GM12873 (cell line): ENCODE data around the gene HSPBAP1.

ENCODE experiments used
- TF ChIP-seq, protein P1 (sequence below): IDR thresholded peaks from 2 replicates; pipeline ENCODE4 v1.5.1; 2012; ENCODE audit warnings: low read depth, mild to moderate bottlenecking, moderate library complexity, low read length, control low read depth; ENCODE audit not compliant: insufficient read depth; ENCODE audit errors: missing control alignments

The HSPBAP1 gene

GRCh38 chr3:122782804-122783203 lies 10.8 kb downstream of the HSPBAP1 start:
- TF ChIP-seq, protein P1, sequence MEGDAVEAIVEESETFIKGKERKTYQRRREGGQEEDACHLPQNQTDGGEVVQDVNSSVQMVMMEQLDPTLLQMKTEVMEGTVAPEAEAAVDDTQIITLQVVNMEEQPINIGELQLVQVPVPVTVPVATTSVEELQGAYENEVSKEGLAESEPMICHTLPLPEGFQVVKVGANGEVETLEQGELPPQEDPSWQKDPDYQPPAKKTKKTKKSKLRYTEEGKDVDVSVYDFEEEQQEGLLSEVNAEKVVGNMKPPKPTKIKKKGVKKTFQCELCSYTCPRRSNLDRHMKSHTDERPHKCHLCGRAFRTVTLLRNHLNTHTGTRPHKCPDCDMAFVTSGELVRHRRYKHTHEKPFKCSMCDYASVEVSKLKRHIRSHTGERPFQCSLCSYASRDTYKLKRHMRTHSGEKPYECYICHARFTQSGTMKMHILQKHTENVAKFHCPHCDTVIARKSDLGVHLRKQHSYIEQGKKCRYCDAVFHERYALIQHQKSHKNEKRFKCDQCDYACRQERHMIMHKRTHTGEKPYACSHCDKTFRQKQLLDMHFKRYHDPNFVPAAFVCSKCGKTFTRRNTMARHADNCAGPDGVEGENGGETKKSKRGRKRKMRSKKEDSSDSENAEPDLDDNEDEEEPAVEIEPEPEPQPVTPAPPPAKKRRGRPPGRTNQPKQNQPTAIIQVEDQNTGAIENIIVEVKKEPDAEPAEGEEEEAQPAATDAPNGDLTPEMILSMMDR: no peak

DNA sequence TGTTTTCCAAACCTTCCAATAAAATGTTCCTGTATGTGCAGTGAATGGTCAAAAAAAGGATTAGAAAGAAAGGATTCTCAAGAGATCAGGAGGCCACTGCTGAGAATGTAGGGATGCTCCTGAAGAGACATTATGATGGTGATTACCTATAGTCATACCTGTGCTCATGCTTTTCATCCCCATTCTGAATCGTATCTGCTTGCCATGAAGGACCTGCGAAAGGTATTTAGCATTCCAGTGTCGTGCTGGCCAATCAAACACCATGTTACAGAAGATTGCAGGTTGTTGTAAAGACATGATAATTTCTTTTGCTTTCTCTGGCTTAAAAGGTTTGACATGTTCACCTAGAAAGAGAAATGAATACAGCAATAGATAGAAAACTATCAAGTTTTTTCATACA lies 16.1 kb downstream of the HSPBAP1 start:
- TF ChIP-seq, protein P1: no peak

- TF ChIP-seq, protein P1: no peak
Observed at GRCh38 chr3:122776675-122777468, 16.8 kb downstream of the HSPBAP1 start.

DNA sequence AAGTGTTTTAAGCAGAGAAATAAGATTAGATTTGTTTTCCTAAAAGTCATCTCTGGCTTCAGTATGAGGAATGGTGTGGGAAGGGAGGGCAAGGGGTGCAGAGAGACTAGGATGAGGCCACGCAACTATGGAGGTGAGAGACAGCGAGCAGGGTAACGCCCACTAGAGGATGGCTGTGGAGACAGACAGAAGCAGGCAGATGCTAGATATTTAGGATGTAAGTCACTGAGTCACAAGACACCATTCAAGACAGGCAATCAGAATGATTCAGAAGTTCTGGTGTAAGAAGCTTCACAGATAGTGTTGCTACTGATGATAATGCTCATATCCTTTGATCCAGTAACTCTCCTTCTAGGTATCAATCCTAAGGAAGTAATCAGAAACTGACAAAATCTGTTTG lies 19.1 kb downstream of the HSPBAP1 start:
- TF ChIP-seq, protein P1: no peak

DNA sequence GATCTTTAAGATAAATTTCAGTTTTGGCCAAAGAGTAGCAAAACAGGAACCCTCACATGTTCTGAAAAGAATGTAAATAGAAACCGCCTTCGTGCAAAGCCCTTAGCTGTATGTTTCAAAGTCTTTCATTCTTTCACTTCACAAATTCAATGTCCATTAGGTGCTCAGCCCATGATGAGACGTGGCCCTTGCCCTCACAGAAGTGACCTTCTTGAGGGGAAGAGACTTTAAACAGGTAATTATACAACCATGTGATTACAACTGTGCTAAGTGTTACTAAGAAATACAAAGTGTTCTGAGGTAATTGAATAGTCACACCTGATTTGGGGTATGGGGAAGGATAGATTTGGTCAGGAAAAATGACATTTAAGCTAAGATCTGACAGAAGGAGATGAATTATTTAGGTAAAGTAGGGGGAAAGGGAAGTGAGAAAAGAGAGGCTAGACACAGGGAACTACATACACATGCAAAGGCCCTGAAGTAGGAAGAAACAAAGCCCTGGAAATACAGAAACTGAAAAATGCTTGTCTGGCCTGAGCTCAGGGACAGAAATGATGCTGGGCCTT lies 19.6 kb downstream of the HSPBAP1 start:
- TF ChIP-seq, protein P1: no peak

GRCh38 chr3:122772827-122773226 lies 20.8 kb downstream of the HSPBAP1 start:
- TF ChIP-seq, protein P1: no peak

- TF ChIP-seq, protein P1: no peak
Observed at GRCh38 chr3:122770521-122771202, 23.0 kb downstream of the HSPBAP1 start.
